HepG2 (cell line): ENCODE results near the gene PPP4R4. TPM values are rescaled to one million over a fixed set of nuclear protein-coding genes. Genes with fewer than 3 reads are reported as not detected.
A peak's percentile ranks its signal among the peaks of the same experiment; 100 is the strongest.

ENCODE experiments used
- ATAC-seq: fragments of 200-7000 bp; cut with Tn5 transposase; 3 replicates; pipeline ENCODE4 v1.9.1; 2020; ENCODE audit warnings: mild to moderate bottlenecking, moderate library complexity
- BruUV-seq: library from RNA; stranded (reverse); fragments of 400-500 nt; replicated peaks from 2 replicates; lab custom pipeline; 2021; lab: Mats Ljungman, UMichigan
- CTCF ChIA-PET: fragments of 300-600 bp; formaldehyde crosslinking; extraction: SDS; loops from one replicate; lab custom pipeline; 2021; ENCODE audit warnings: low total read pairs, inconsistent platforms, low intra/inter-chr PET ratio; lab: Yijun Ruan, JAX
- POLR2A ChIA-PET: fragments of 350-600 bp; sonication (Branson Sonifier 250); formaldehyde crosslinking; loops from one replicate; lab custom pipeline; 2020; ENCODE audit warnings: antibody characterized with exemption, inconsistent platforms; lab: Yijun Ruan, JAX
- DNase-seq: peaks from one replicate; pipeline ENCODE4 v3.0.0-alpha.2; 2015; ENCODE audit warnings: low spot score
- FAIRE-seq: peaks from 3 replicates; lab custom pipeline; 2011; peaks lifted over from hg19 to GRCh38; lab: Jason Lieb, UNC
- H2AFZ ChIP-seq: one replicate; pipeline ENCODE4 v1.6.1; 2011; ENCODE audit warnings: low read length, inconsistent platforms
- H3K27ac ChIP-seq: fragments of 300-600 bp; 3 replicates; pipeline ENCODE4 v1.8.0; 2011; ENCODE audit warnings: mixed run types, mild to moderate bottlenecking, mixed read lengths, low read length, inconsistent platforms; ENCODE audit not compliant: insufficient read depth; ENCODE audit errors: extremely low read length
- H3K27me3 ChIP-seq, 2 experiments: fragments of 200-600 bp in 1 of 2; 2 replicates in 1 of 2; 3 replicates in 1 of 2; pipeline versions ENCODE4 v1.6.0 to v1.8.0; 2011; ENCODE audit warnings: low read length in 2 of 2, mild to moderate bottlenecking in 2 of 2, moderate library complexity in 2 of 2, inconsistent platforms in 1 of 2; ENCODE audit not compliant: insufficient read depth in 2 of 2, control insufficient read depth in 1 of 2
- H3K36me3 ChIP-seq, 2 experiments: fragments of 200-600 bp in 1 of 2; replicated peaks in 1 of 2; 2 replicates in 1 of 2; 3 replicates in 1 of 2; pipeline versions ENCODE4 v1.5.1 to v1.8.0; 2011; ENCODE audit warnings: low read length in 2 of 2, inconsistent platforms in 1 of 2; ENCODE audit not compliant: insufficient read depth in 2 of 2, control insufficient read depth in 1 of 2
- H3K4me1 ChIP-seq: 2 replicates; pipeline ENCODE4 v1.5.1; 2012; ENCODE audit warnings: low read length, inconsistent platforms; ENCODE audit not compliant: insufficient read depth
- H3K4me2 ChIP-seq: 2 replicates; pipeline ENCODE4 v1.6.0; 2011; ENCODE audit warnings: low read depth, low read length, inconsistent platforms
- H3K4me3 ChIP-seq, 3 experiments: fragments of 200-600 bp in 1 of 3; sonication (generic), shearing (Covaris generic) in 1 of 3; replicated peaks in 1 of 3; 2 replicates each; pipeline ENCODE4 v1.5.1; 2011 to 2016; ENCODE audit warnings: low read length in 3 of 3, inconsistent platforms in 2 of 3, low read depth in 2 of 3, mild to moderate bottlenecking in 2 of 3, control low read depth in 1 of 3, mixed read lengths in 1 of 3; ENCODE audit not compliant: insufficient read depth in 1 of 3
- H3K79me2 ChIP-seq: one replicate; pipeline ENCODE4 v1.6.1; 2011; ENCODE audit warnings: low read length, inconsistent platforms; ENCODE audit not compliant: insufficient read depth
- H3K9ac ChIP-seq: 2 replicates; pipeline ENCODE4 v1.6.0; 2011; ENCODE audit warnings: mild to moderate bottlenecking, low read depth, low read length, inconsistent platforms; ENCODE audit not compliant: insufficient read depth
- H3K9me3 ChIP-seq: 2 replicates; pipeline ENCODE4 v1.5.1; 2012; ENCODE audit warnings: mild to moderate bottlenecking, low read length
- H4K20me1 ChIP-seq: 2 replicates; pipeline ENCODE4 v1.6.0; 2011; ENCODE audit warnings: inconsistent platforms, mild to moderate bottlenecking, low read length, moderate library complexity; ENCODE audit not compliant: insufficient read depth
- ADNP ChIP-seq: sonication (generic); formaldehyde crosslinking; IDR thresholded peaks from 2 replicates; pipeline ENCODE4 v1.4.0; 2020; ENCODE audit warnings: missing genetic modification reagents
- HDAC1 ChIP-seq: sonication (generic); formaldehyde crosslinking; IDR thresholded peaks from 2 replicates; pipeline ENCODE4 v1.5.1; 2020; ENCODE audit warnings: mild to moderate bottlenecking, missing genetic modification reagents
- NFE2L2 ChIP-seq: fragments of 150-350 bp; IDR thresholded peaks from 2 replicates; pipeline ENCODE4 v1.6.1; 2014; ENCODE audit warnings: low read length
- NR2F6 ChIP-seq, 2 experiments: IDR thresholded peaks; 2 replicates each; pipeline ENCODE4 v1.6.1; 2016; ENCODE audit warnings: antibody characterized with exemption in 1 of 2, mild to moderate bottlenecking in 1 of 2
- TRIM22 ChIP-seq: fragments of 450-650 bp; IDR thresholded peaks from 2 replicates; pipeline ENCODE4 v1.6.1; 2017
- ZFP62 ChIP-seq: sonication (generic); formaldehyde crosslinking; IDR thresholded peaks from 2 replicates; pipeline ENCODE4 v1.4.0; 2020; ENCODE audit warnings: missing genetic modification reagents
- ZNF205 ChIP-seq: IDR thresholded peaks from 2 replicates; pipeline ENCODE4 v1.6.1; 2018; ENCODE audit warnings: missing biosample characterization, missing genetic modification reagents
- ZNF230 ChIP-seq: sonication (generic); formaldehyde crosslinking; IDR thresholded peaks from 2 replicates; pipeline ENCODE4 v1.4.0; 2020; ENCODE audit warnings: mild to moderate bottlenecking, missing genetic modification reagents
- ZNF251 ChIP-seq: sonication (generic); formaldehyde crosslinking; IDR thresholded peaks from 2 replicates; pipeline ENCODE4 v1.9.0; 2021; ENCODE audit warnings: mild to moderate bottlenecking, missing genetic modification reagents
- ZNF281 ChIP-seq: sonication (generic); formaldehyde crosslinking; IDR thresholded peaks from 2 replicates; pipeline ENCODE4 v1.4.0; 2020; ENCODE audit warnings: missing genetic modification reagents, borderline replicate concordance
- ZNF296 ChIP-seq: sonication (generic); formaldehyde crosslinking; conservative IDR thresholded peaks from 2 replicates; pipeline ENCODE4 v1.5.0; 2020; ENCODE audit warnings: mild to moderate bottlenecking, missing genetic modification reagents
- ZNF431 ChIP-seq: sonication (generic); formaldehyde crosslinking; IDR thresholded peaks from 2 replicates; pipeline ENCODE4 v1.9.0; 2022; ENCODE audit warnings: missing genetic modification reagents, low read depth, mild to moderate bottlenecking, borderline replicate concordance
- ZNF577 ChIP-seq: sonication (generic); formaldehyde crosslinking; IDR thresholded peaks from 2 replicates; pipeline ENCODE4 v1.4.0; 2020; ENCODE audit warnings: mild to moderate bottlenecking, low read depth, missing genetic modification reagents, borderline replicate concordance
- ZNF652 ChIP-seq: IDR thresholded peaks from 2 replicates; pipeline ENCODE4 v1.6.1; 2016; ENCODE audit warnings: low read depth, borderline replicate concordance
- ZSCAN20 ChIP-seq: sonication (generic); formaldehyde crosslinking; IDR thresholded peaks from 2 replicates; pipeline ENCODE4 v1.4.0; 2020; ENCODE audit warnings: missing genetic modification reagents, mild to moderate bottlenecking, borderline replicate concordance
- WGBS: methylation state at CpG from one replicate; pipeline ENCODE4 v1.1.6; 2017; ENCODE audit warnings: low lambda C conversion rate; 5-methylcytosine and 5-hydroxymethylcytosine counted together
- in situ Hi-C: cut with HindIII; loops from 2 replicates; pipeline ENCODE4 v1.10.0; 2017; ENCODE audit warnings: low pct_unique_long_range_greater_than_20kb; ENCODE audit not compliant: extremely low pct_ligation_motif_present
- intact Hi-C: fragments of 100-400 bp; cut with micrococcal nuclease; formaldehyde crosslinking; loops from one replicate; pipeline ENCODE4 v1.10.0; 2022; ENCODE audit not compliant: unreplicated experiment
- polyA plus RNA-seq, 8 experiments: library from polyadenylated mRNA; depleted of rRNA in 3 of 8; stranded (reverse) in 7 of 8; unstranded in 1 of 8; fragments of >200 nt; fragmentation: Illumina TruSeq in 4 of 8; extraction: Trizol in 4 of 8; gene quantifications; 2 replicates each; pipeline versions ENCODE4 v1.2.1 to v1.2.3, GENCODE V29; 2011 to 2016; ENCODE audit warnings: low read depth in 4 of 8, missing spikeins in 1 of 8, mixed read lengths in 1 of 8; ENCODE audit not compliant: insufficient read depth in 1 of 8
- total RNA-seq, 5 experiments: library from RNA; depleted of rRNA; stranded (reverse); fragments of >200 nt; fragmentation: Illumina TruSeq; extraction: Trizol; gene quantifications; 2 replicates each; pipeline ENCODE4 v1.2.3, GENCODE V29; 2016; ENCODE audit warnings: low read depth in 1 of 5

Gene PPP4R4
- total and polyA plus RNA-seq, 2 of the 13 experiments (the other 11 are each of a cell fraction or from before 2014, with no cell fraction given), result 9.5 to 19.8 TPM

- TF ChIP-seq ZFP62 (CRISPR knock-in tag) (no peak), ZNF296 (CRISPR knock-in tag) (no peak), ZNF652 (no peak), HDAC1 (no peak), ZNF431 (no peak)
These were observed 118.4 kb downstream of the PPP4R4 start (continued) for GRCh38 chr14:94292526-94292871.

DNA sequence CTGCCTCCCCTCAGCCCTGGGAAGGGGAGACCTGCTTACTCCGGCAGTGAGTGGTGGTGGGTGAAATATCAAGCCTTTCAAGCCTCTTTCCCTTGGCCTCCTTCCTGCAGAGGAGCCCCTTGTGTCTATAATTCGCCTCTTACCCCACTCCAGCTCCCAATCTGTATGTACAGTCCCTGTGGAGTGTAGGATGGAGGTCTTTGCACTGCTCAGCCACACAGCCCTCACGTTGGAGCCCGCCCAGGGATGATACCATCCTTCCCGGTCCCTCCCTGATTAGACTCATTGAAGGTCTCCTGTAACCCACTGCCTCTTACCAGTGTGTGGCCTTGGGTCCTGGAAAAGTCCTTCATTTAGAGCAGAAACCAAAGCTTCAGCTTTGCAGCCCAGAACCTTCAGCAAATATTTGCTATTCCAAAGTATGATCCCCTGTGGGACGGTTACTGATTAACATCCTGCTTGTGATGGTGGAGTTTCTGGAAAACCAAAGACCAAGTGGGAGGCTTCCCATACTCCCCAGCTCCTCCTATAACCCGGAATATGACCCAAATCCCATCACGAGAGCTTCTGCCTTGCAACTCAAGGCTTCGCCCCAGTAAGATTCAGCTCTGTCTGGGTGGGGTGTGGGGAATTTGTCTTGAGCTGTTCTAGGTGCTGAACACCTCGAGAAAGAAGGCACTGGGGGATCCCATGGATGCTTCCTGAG, 118.9 kb downstream of the PPP4R4 start, which contains the start of gene SERPINA10:
SERPINA10 (minus strand) TSS at position 397 of the 706 bp plus-strand sequence. CDS start 2,675 bp downstream, outside the sequence.
- peak; percentile 95 for ATAC-seq
- peaks cover 96% of the 10 kb centered on the region for H3K4me1 ChIP-seq
- peaks cover 6 to 7% of the 10 kb centered on the region in 2 experiments; a peak in 4 of 5 replicates for H3K36me3 ChIP-seq
- H3K4me3 ChIP-seq, result peak within 1 kb of the TSS; percentile 48 to 84 (median 67)
- peak; percentile 99 for DNase-seq
- no peaks in the 10 kb centered on the region for H4K20me1 ChIP-seq
- WGBS, result under 1% methylated on average over 10 of the region's 10 CpGs
- intact Hi-C loops (loop anchor here (1.0 to 5.0 kb wide), 2 partner anchors 16 to 156 kb away; no protein-coding TSS in a partner anchor), in situ Hi-C loops (no loop called here)
- no peak within 1 kb of the TSS for H2AFZ ChIP-seq
- peak within 1 kb of the TSS; percentile 97 for H3K27ac ChIP-seq
- peaks cover 27% of the 10 kb centered on the region for H3K79me2 ChIP-seq
- BruUV-seq, result no TSS peak
- H3K9me3 ChIP-seq, result no peaks in the 10 kb centered on the region
- ChIA-PET POLR2A (interaction anchor here (0.7 to 4.9 kb wide), 48 partner anchors 10 to 333 kb away, joined by 3 to 122 read pairs (median 4); partner anchors contain the start of genes CCDC197, DDX24, IFI27L1 and PPP4R4), CTCF (no interaction called here)
- peak within 1 kb of the TSS; percentile 98 for H3K4me2 ChIP-seq
- peak within 1 kb of the TSS; percentile 90 for H3K9ac ChIP-seq
- no peaks in the 10 kb centered on the region; a peak in 1 of 5 replicates for H3K27me3 ChIP-seq
- peak; percentile 100 for FAIRE-seq
- TF ChIP-seq ZNF251 (CRISPR knock-in tag), result no peak
- TF ChIP-seq ZNF230 (CRISPR knock-in tag), result peak; percentile 86
- TF ChIP-seq ZSCAN20, result peak; percentile 35; the same call in 1 of the 2 replicates
- TF ChIP-seq ADNP (CRISPR knock-in tag), result no peak
- TF ChIP-seq NFE2L2, result no peak
- TF ChIP-seq ZNF205, result peak; percentile 71; the same call in 1 of the 2 replicates
- peak; percentile 47; the same call in 1 of the 2 replicates for TF ChIP-seq NR2F6 (IDR thresholded peaks at IDR 0.05)
- TF ChIP-seq NR2F6 (CRISPR knock-in tag; IDR thresholded peaks at IDR 0.05), result peak; percentile 54; the same call in 1 of the 2 replicates
- no peak for TF ChIP-seq TRIM22
- no peak for TF ChIP-seq ZNF281 (CRISPR knock-in tag)
- TF ChIP-seq ZNF577, result no peak
